Muscle of back (tissue), 11 donors: ENCODE results near the gene TMEM179. TPM values are rescaled to one million over a fixed set of nuclear protein-coding genes. Genes with fewer than 3 reads are reported as not detected.

ENCODE experiments used
- DNase-seq, 3 donors: peaks; one replicate each; pipeline versions ENCODE4 v3.0.0 to v3.0.0-alpha.2; 2013
- polyA plus RNA-seq, 10 donors: library from polyadenylated mRNA; unstranded; fragments of 120-200 nt; gene quantifications; one replicate each; pipeline ENCODE4 v1.2.1, GENCODE V29; 2013; ENCODE audit not compliant: insufficient read length in 10 of 10

TMEM179 gene
- polyA plus RNA-seq, 10 donors = 0.39 to 1.7 (median 0.68) TPM

- peak in 1 of 3 donors; percentile 51 for DNase-seq
These were observed 48.9 kb downstream of the TMEM179 start for GRCh38 chr14:104555430-104556255.

GRCh38 chr14:104554608-104555429 is 49.8 kb downstream of the TMEM179 start:
- DNase-seq = peak in 1 of 3 donors; percentile 82

DNA sequence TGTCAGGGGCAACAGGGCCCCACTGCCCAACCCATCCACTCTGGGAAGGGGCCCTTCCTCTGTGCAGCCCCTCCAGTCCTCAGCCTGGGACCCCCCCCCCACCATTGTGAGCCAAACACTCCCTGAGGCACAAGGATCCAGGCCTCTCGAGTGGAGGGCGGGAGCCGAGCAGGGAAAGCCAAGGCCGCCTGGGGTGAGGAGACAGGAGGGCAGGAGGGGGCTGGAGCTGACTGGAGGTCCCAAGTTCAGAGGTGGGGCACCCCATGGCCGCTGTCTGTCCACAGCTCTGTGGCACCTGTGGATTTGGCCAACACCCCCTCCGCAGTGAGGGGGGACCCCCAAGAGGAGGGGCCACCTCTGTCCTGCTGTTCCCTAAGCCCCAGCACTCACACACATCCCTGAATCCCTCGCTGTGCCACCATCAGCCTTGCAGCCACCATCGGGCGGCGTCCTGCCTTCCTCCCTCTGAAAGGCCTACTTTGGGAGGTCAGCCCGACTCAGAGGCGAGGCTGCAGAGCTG is 50.4 kb downstream of the TMEM179 start:
- DNase-seq = no peak

GRCh38 chr14:104553166-104554087 is 51.1 kb downstream of the TMEM179 start:
- no peak for DNase-seq

GRCh38 chr14:104552738-104553125 is 51.8 kb downstream of the TMEM179 start:
- DNase-seq = no peak

DNA sequence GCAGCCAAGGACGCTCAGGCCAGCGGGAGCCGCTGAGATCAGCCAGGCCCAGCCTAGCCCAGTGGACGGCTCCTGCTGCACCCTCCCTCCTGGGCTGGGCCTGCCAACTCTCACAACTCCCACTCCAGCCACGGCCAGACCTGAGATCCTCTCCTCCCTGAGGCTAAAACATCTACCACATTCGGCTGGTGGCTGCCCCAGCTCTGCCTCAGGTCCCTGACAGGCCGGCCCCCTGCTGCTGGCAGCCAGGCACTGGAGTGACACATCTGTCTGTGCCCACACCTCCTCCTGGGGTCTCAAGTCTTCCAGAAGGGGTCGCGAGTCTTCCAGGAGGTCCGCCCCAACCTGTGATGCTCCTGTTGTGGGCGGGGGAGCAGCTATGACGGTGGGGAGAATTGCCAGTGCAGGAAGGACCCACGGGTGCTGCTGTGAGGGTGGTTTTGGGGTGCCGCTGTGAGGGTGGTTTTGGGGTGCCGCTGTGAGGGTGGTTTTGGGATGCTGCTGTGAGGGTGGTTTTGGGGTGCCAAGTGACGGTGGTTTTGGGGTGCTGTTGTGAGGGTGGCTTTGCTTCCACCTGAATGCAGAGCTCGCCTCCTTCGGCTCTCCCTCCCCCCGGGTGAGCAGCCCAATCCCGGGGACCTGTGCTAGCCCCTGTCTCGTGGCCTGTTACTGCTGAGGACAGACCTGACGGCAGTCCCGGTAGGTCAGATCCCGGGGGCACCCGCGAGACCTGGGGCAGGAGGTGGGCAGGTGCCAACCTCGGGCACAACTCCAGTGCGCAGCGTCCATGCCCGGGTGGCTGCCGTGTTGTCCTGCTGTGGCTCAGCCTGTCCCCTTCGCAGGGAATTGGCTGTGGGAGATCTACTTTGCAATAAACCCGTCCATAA is 52.5 kb downstream of the TMEM179 start:
- DNase-seq = no peak

- DNase-seq = no peak
These were observed 53.5 kb downstream of the TMEM179 start for GRCh38 chr14:104550861-104551728.

GRCh38 chr14:104550340-104550860 is 54.2 kb downstream of the TMEM179 start:
- no peak for DNase-seq

GRCh38 chr14:104549536-104550339 is 54.8 kb downstream of the TMEM179 start:
- DNase-seq = no peak

DNA sequence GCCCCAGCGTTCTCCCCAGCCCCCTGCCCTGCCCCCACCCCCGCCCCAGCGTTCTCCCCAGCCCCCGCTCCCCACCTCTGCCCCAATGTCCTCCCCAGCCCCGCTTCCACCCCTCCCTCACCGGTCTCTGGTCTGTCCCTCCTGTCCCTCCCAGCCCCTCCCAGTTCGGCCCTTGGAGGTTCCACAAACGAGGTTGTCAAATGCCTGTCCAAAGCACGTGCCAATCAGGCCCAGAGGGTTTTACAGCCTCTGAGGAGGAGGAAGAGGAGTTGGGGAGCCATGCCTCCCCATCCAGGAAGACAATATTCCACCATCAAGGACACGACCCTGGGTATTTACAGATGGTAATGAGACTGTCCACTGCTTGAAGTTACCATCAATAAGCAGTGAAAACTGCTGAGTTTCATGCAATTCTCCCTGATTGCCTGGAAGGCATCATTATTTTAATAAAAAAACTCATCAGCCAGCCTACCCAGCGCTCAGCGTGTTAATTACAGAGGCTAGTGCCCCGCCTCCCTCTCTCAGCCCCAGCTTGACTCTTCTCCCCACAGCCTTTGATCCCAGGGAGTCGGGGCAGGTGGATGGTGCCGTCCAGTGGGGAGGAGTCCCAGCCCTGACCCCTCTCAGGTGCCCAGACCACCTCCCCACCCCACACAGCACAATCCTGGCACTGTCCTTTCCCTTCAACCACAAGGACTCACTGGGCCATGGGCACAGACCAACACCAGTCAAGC is 55.6 kb downstream of the TMEM179 start:
- no peak for DNase-seq

GRCh38 chr14:104547998-104548700 is 56.4 kb downstream of the TMEM179 start:
- DNase-seq = no peak

DNA sequence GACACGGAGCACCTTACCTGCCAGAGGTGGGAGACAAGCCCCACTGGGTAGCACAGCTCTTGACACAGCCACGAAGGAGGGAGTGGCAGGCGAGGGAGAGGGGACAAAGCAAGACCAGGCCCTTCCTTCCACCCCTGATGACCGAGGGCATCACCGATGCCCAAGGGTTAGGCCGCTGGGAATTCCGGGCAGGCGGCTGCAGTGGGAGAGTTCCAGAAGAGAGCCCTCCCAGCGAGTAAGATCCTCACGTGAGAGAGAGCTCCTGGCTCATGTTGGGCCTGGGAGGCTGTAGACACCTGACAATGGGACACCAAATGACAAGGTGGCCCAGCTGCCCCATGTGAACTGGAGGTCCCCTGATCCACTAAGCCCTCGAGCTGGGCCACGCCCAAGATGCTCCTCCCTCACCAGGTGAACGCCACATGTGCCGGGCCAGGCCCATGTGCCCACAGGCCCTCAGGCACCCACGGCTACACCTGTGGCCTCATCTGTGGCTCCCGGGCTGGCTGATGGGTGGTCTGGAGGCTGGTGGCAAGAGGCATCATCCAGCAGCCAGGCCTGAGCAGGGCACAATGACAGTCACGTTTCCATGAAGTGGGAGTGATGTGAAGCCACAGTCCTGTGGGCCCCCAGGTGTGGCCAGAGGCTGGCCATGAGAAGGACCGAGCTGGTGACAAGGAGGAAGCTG is 57.1 kb downstream of the TMEM179 start:
- DNase-seq = no peak

DNA sequence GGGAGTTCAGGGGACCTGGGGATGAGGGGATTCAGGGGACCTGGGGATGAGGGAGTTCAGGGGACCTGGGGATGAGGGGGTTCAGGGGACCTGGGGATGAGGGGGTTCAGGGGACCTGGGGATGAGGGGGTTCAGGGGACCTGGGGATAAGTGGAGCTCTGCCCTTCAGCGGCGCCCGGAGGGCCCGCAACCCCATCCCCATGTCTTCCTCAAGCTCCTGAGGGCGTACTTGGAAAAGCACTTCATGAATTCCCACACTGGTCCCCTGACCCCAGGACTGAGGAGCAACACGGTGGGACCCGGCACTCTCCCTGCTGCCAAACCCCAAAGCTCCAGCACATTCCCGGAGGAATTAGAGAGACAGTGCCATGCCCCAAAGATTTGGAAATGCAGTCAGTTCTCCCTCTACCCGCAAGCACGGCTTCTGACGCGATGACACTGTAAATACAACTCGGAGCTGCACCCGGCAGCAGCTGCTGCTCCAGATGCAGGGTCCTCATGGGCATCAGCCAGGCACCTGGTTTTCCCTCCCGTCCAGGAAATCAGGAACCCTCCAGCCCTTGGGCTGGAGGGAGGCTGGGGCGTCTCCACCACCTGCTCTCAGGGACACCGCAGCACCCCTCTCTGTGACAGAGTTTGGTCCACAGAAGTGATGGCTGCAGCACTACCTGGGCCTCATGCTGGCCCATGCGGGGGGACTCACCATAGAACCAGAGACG is 57.8 kb downstream of the TMEM179 start:
- DNase-seq = no peak

- no peak for DNase-seq
These were observed 58.5 kb downstream of the TMEM179 start for GRCh38 chr14:104545942-104546501.
